Peyer's patch (tissue), 4 donors: ENCODE data around the gene LRRC46.

ENCODE experiments used
- POLR2A ChIP-seq, 2 donors: fragments of 450-650 bp; IDR thresholded peaks; one replicate each; pipeline ENCODE4 v1.5.1; 2017; ENCODE audit warnings: antibody characterized with exemption in 2 of 2, mild to moderate bottlenecking in 2 of 2, moderate library complexity in 2 of 2
- TF ChIP-seq, protein P1 (sequence below), 6 experiments: fragments of 450-650 bp in 4 of 6; fragments of 200-600 bp in 2 of 6; sonication (generic) in 1 of 6; IDR thresholded peaks; one replicate each; pipeline ENCODE4 v1.5.1; 2017 to 2019; ENCODE audit warnings: antibody characterized with exemption in 6 of 6, mild to moderate bottlenecking in 3 of 6, moderate library complexity in 1 of 6

DNA sequence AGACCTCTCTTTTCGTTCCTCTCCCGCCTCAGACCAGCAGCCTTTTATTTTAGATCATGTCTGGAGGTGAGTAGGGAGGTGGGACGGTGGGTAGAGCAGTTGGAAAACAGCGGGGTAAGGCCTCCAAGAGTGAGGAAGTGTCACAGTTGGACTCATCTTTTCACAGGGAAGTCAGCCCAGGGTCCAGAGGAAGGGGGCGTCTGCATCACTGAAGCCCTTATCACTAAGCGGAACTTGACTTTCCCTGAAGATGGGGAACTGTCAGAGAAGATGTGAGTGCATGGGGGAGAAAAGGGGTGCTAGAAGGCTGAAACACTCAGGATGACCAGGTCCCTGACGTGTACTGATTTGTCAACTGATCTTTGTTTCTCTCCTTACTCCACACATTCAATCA lies 461 bp downstream of the LRRC46 start:
- no peak for TF ChIP-seq POLR2A (IDR thresholded peaks at IDR 0.05)
- TF ChIP-seq, protein P1, sequence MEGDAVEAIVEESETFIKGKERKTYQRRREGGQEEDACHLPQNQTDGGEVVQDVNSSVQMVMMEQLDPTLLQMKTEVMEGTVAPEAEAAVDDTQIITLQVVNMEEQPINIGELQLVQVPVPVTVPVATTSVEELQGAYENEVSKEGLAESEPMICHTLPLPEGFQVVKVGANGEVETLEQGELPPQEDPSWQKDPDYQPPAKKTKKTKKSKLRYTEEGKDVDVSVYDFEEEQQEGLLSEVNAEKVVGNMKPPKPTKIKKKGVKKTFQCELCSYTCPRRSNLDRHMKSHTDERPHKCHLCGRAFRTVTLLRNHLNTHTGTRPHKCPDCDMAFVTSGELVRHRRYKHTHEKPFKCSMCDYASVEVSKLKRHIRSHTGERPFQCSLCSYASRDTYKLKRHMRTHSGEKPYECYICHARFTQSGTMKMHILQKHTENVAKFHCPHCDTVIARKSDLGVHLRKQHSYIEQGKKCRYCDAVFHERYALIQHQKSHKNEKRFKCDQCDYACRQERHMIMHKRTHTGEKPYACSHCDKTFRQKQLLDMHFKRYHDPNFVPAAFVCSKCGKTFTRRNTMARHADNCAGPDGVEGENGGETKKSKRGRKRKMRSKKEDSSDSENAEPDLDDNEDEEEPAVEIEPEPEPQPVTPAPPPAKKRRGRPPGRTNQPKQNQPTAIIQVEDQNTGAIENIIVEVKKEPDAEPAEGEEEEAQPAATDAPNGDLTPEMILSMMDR (IDR thresholded peaks at IDR 0.05) = no peak
